Keratinocyte (primary cell): ENCODE results near the gene GDPD2.

Experiments used
- EZH2 ChIP-seq: IDR thresholded peaks from one replicate; pipeline ENCODE4 v1.6.1; 2012; ENCODE audit warnings: inconsistent platforms, mild to moderate bottlenecking, low read length, moderate library complexity
- TF ChIP-seq, protein P1 (sequence below), 3 experiments: IDR thresholded peaks in 1 of 3; conservative IDR thresholded peaks in 1 of 3; optimal IDR thresholded peaks in 1 of 3; 2 replicates in 2 of 3; 3 replicates in 1 of 3; pipeline versions ENCODE3 to v1.5.1; 2011; ENCODE audit warnings: low read length in 3 of 3, mild to moderate bottlenecking in 3 of 3, moderate library complexity in 2 of 3, control low read depth in 1 of 3, inconsistent platforms in 1 of 3; ENCODE audit not compliant: insufficient read depth in 2 of 3; ENCODE audit errors: extremely low read depth in 1 of 3

GRCh38 chrX:70452143-70452733 lies 29.1 kb downstream of the GDPD2 start:
- TF ChIP-seq, protein P1, sequence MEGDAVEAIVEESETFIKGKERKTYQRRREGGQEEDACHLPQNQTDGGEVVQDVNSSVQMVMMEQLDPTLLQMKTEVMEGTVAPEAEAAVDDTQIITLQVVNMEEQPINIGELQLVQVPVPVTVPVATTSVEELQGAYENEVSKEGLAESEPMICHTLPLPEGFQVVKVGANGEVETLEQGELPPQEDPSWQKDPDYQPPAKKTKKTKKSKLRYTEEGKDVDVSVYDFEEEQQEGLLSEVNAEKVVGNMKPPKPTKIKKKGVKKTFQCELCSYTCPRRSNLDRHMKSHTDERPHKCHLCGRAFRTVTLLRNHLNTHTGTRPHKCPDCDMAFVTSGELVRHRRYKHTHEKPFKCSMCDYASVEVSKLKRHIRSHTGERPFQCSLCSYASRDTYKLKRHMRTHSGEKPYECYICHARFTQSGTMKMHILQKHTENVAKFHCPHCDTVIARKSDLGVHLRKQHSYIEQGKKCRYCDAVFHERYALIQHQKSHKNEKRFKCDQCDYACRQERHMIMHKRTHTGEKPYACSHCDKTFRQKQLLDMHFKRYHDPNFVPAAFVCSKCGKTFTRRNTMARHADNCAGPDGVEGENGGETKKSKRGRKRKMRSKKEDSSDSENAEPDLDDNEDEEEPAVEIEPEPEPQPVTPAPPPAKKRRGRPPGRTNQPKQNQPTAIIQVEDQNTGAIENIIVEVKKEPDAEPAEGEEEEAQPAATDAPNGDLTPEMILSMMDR (optimal IDR thresholded peaks at IDR 0.05 in 1 of 3, IDR thresholded peaks at IDR 0.05 in 1 of 3, conservative IDR thresholded peaks at IDR 0.05 in 1 of 3; ENCODE audit: extremely low read depth in 1 of 3, insufficient read depth in 2 of 3, low read length in 3 of 3) = peak in 2 of 3 experiments; percentile 52 to 61
- TF ChIP-seq EZH2 = no peak
